HCT116 (cell line): Measurements from ENCODE around the gene CPLX3. TPM values are rescaled to one million over a fixed set of nuclear protein-coding genes. Genes with fewer than 3 reads are reported as not detected.

ENCODE experiments used
- ATAC-seq: fragments of 200-7000 bp; cut with Tn5 transposase; 2 replicates; pipeline ENCODE4 v1.9.1; 2020; ENCODE audit warnings: mild to moderate bottlenecking, moderate library complexity
- BruUV-seq: library from RNA; stranded (reverse); fragments of 400-500 nt; replicated peaks from 2 replicates; lab custom pipeline; 2021; lab: Mats Ljungman, UMichigan
- CTCF ChIA-PET: fragments of 300-600 bp; sonication (Branson Sonifier 250); formaldehyde crosslinking; loops from one replicate; lab custom pipeline; 2021; ENCODE audit warnings: antibody characterized with exemption; lab: Charles Lee
- POLR2A ChIA-PET: fragments of 300-600, 350-600 bp; sonication (Branson Sonifier 250); formaldehyde crosslinking; loops from one replicate; lab custom pipeline; 2021; ENCODE audit warnings: antibody characterized with exemption; lab: Charles Lee
- RAD21 ChIA-PET, 2 experiments: fragments of 300-600 bp; sonication (Branson Sonifier 250); formaldehyde crosslinking; loops; one replicate each; lab custom pipeline; 2023; ENCODE audit warnings: low total read pairs in 2 of 2; ENCODE audit not compliant: uncharacterized antibody in 2 of 2, unreplicated experiment in 2 of 2, low non-redundant PET in 1 of 2; lab: Charles Lee
- DNase-seq: peaks from one replicate; pipeline ENCODE4 v3.0.0-alpha.2; 2010; ENCODE audit warnings: low read depth, low spot score
- H2AFZ ChIP-seq: fragments of 200-600 bp; shearing (Covaris generic), sonication (generic); 2 replicates; pipeline ENCODE4 v1.6.1; 2017; ENCODE audit warnings: low read depth, mixed run types, mixed read lengths, antibody characterized with exemption, low read length; ENCODE audit not compliant: poor library complexity, severe bottlenecking
- H3K27ac ChIP-seq: 2 replicates; pipeline ENCODE4 v1.5.1; 2012; ENCODE audit warnings: low read depth, low read length
- H3K27me3 ChIP-seq: fragments of 200-600 bp; sonication (generic); 2 replicates; pipeline ENCODE4 v1.6.1; 2016; ENCODE audit warnings: mixed run types, low read length, mixed read lengths; ENCODE audit not compliant: insufficient read depth
- H3K36me3 ChIP-seq, 2 experiments: fragments of 200-500 bp in 1 of 2; fragments of 200-600 bp in 1 of 2; sonication (Bioruptor generic) in 1 of 2; sonication (generic) in 1 of 2; 2 replicates each; pipeline versions ENCODE4 v1.5.1 to v1.6.1; 2014 to 2016; ENCODE audit warnings: low read length in 2 of 2, inconsistent platforms in 1 of 2, mixed read lengths in 1 of 2, mixed run types in 1 of 2; ENCODE audit not compliant: insufficient read depth in 2 of 2, control insufficient read depth in 1 of 2
- H3K4me1 ChIP-seq, 2 experiments: fragments of 200-600 bp in 1 of 2; sonication (generic) in 1 of 2; 2 replicates each; pipeline versions ENCODE4 v1.5.1 to v1.6.1; 2012 to 2017; ENCODE audit warnings: low read length in 2 of 2, inconsistent platforms in 1 of 2, mild to moderate bottlenecking in 1 of 2, mixed read lengths in 1 of 2, mixed run types in 1 of 2, moderate library complexity in 1 of 2; ENCODE audit not compliant: insufficient read depth in 2 of 2, control insufficient read depth in 1 of 2
- H3K4me2 ChIP-seq: fragments of 200-600 bp; sonication (generic); 2 replicates; pipeline ENCODE4 v1.6.1; 2017; ENCODE audit warnings: mixed run types, low read length, mixed read lengths
- H3K4me3 ChIP-seq, 2 experiments: fragments of 200-600 bp in 1 of 2; sonication (generic) in 1 of 2; replicated peaks in 1 of 2; 2 replicates each; pipeline ENCODE4 v1.5.1; 2011 to 2016; ENCODE audit warnings: low read length in 2 of 2, control low read depth in 1 of 2, low read depth in 1 of 2, mild to moderate bottlenecking in 1 of 2, mixed read lengths in 1 of 2, mixed run types in 1 of 2
- H3K79me2 ChIP-seq: fragments of 200-600 bp; sonication (generic); 2 replicates; pipeline ENCODE4 v1.6.1; 2017; ENCODE audit warnings: mild to moderate bottlenecking, mixed run types, low read length, moderate library complexity, mixed read lengths; ENCODE audit not compliant: insufficient read depth
- H3K9ac ChIP-seq: fragments of 200-600 bp; sonication (generic); 2 replicates; pipeline ENCODE4 v1.6.1; 2016; ENCODE audit warnings: low read length, mixed read lengths
- H3K9me2 ChIP-seq: fragments of 200-600 bp; sonication (generic), shearing (Covaris generic); 2 replicates; pipeline ENCODE4 v1.6.1; 2017; ENCODE audit warnings: mixed run types, mild to moderate bottlenecking, moderate library complexity; ENCODE audit not compliant: insufficient read depth
- H3K9me3 ChIP-seq, 2 experiments: fragments of 200-500 bp in 1 of 2; fragments of 200-600 bp in 1 of 2; sonication (Bioruptor generic) in 1 of 2; sonication (generic) in 1 of 2; 2 replicates each; pipeline ENCODE4 v1.6.1; 2014 to 2017; ENCODE audit warnings: low read length in 2 of 2, mixed read lengths in 2 of 2, inconsistent platforms in 1 of 2, low read depth in 1 of 2, mild to moderate bottlenecking in 1 of 2, mixed run types in 1 of 2, moderate library complexity in 1 of 2; ENCODE audit not compliant: control insufficient read depth in 1 of 2, insufficient read depth in 1 of 2
- H4K20me1 ChIP-seq: fragments of 200-600 bp; sonication (generic), shearing (Covaris generic); 2 replicates; pipeline ENCODE4 v1.6.1; 2017; ENCODE audit warnings: mixed run types, mild to moderate bottlenecking, moderate library complexity; ENCODE audit not compliant: insufficient read depth
- CEBPB ChIP-seq: IDR thresholded peaks from 2 replicates; pipeline ENCODE4 v1.6.1; 2012; ENCODE audit warnings: low read depth
- EGR1 ChIP-seq: IDR thresholded peaks from 2 replicates; pipeline ENCODE4 v1.6.1; 2012; ENCODE audit warnings: low read depth
- EZH2phosphoT487 ChIP-seq: fragments of 200-600 bp; IDR thresholded peaks from 2 replicates; pipeline ENCODE4 v1.6.1; 2018; ENCODE audit warnings: antibody characterized with exemption, borderline replicate concordance
- POLR2A ChIP-seq: IDR thresholded peaks from 2 replicates; pipeline ENCODE4 v1.7.0; 2011; ENCODE audit warnings: borderline replicate concordance; ENCODE audit not compliant: insufficient read depth, insufficient read length; ENCODE audit errors: extremely low read depth
- RAD21 ChIP-seq: IDR thresholded peaks from 2 replicates; pipeline ENCODE4 v1.6.1; 2012; ENCODE audit warnings: low read depth, mild to moderate bottlenecking
- SIN3A ChIP-seq: IDR thresholded peaks from 2 replicates; pipeline ENCODE4 v1.6.1; 2012; ENCODE audit warnings: low read depth
- SP1 ChIP-seq: IDR thresholded peaks from 2 replicates; pipeline ENCODE4 v1.6.1; 2012; ENCODE audit warnings: low read depth
- TCF7L2 ChIP-seq: IDR thresholded peaks from 2 replicates; pipeline ENCODE4 v1.7.0; 2011; ENCODE audit warnings: borderline replicate concordance, inconsistent platforms; ENCODE audit not compliant: insufficient read depth, insufficient read length; ENCODE audit errors: extremely low read depth
- YY1 ChIP-seq: IDR thresholded peaks from 2 replicates; pipeline ENCODE4 v1.6.1; 2011; ENCODE audit warnings: low read length, low read depth, moderate library complexity, mild to moderate bottlenecking; ENCODE audit not compliant: insufficient replicate concordance; ENCODE audit errors: extremely low read depth
- ZNF274 ChIP-seq: fragments of 200-500 bp; sonication (Bioruptor generic); IDR thresholded peaks from 2 replicates; pipeline ENCODE4 v1.6.1; 2014; ENCODE audit warnings: mild to moderate bottlenecking, low read depth, low read length, inconsistent platforms
- intact Hi-C: fragments of 100-400 bp; cut with micrococcal nuclease; formaldehyde crosslinking; loops from 2 replicates; pipeline ENCODE4 v1.10.0; 2022
- total RNA-seq: library from RNA; stranded (reverse); gene quantifications from one replicate; pipeline ENCODE4 v1.2.1, GENCODE V29; 2021; ENCODE audit not compliant: unreplicated experiment
- TF ChIP-seq, protein P1 (sequence below): IDR thresholded peaks from 2 replicates; pipeline ENCODE4 v1.6.1; 2012
- TF ChIP-seq, protein P2 (sequence below): IDR thresholded peaks from 2 replicates; pipeline ENCODE4 v1.6.1; 2012; ENCODE audit warnings: low read depth
- TF ChIP-seq, protein P3 (sequence below): IDR thresholded peaks from 2 replicates; pipeline ENCODE4 v1.6.1; 2012
- TF ChIP-seq, protein P4 (sequence below): IDR thresholded peaks from 2 replicates; pipeline ENCODE4 v1.6.1; 2011; ENCODE audit warnings: mild to moderate bottlenecking, low read length, moderate library complexity; ENCODE audit not compliant: insufficient replicate concordance; ENCODE audit errors: extremely low read depth
- TF ChIP-seq, protein P5 (sequence below), 3 experiments: fragments of 200-600 bp in 1 of 3; sonication (generic) in 1 of 3; IDR thresholded peaks in 2 of 3; conservative IDR thresholded peaks in 1 of 3; 2 replicates each; pipeline ENCODE4 v1.5.1; 2012 to 2017; ENCODE audit warnings: low read depth in 2 of 3, low read length in 2 of 3, antibody characterized with exemption in 1 of 3, borderline replicate concordance in 1 of 3, control low read depth in 1 of 3, mild to moderate bottlenecking in 1 of 3, mixed read lengths in 1 of 3, mixed run types in 1 of 3, moderate library complexity in 1 of 3; ENCODE audit not compliant: insufficient read depth in 1 of 3

The CPLX3 gene
- total RNA-seq, 1 experiment from 2014 or later = not detected

DNA sequence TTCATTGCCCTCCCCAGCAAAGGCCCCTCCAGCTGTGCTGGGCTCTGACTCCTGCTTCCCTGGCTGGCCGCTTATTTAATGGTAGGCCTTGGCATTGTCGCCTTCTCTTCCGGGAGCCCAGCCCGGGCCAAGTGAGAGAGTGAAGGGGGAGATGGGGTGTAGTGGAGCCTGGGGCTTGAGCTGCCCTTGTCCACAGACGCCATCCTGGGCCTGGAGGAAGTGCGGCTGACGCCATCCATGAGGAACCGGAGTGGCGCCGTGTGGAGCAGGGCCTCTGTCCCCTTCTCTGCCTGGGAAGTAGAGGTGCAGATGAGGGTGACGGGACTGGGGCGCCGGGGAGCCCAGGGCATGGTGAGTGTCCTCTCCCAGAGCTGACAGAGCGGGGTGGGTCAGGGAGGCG is 10.5 kb upstream of the CPLX3 start:
- no peaks in the 10 kb centered on the region for H3K9me2 ChIP-seq
- peaks cover 20 to 43% of the 10 kb centered on the region in 2 experiments for H3K4me1 ChIP-seq
- no peak overlapping the region for H3K4me2 ChIP-seq
- no peak for ATAC-seq
- no peaks in the 10 kb centered on the region for H3K9me3 ChIP-seq
- no peak overlapping the region for H3K9ac ChIP-seq
- no peaks in the 10 kb centered on the region for H3K79me2 ChIP-seq
- H3K4me3 ChIP-seq = no peak overlapping the region
- no peaks in the 10 kb centered on the region for H3K27me3 ChIP-seq
- TF ChIP-seq, protein P1, sequence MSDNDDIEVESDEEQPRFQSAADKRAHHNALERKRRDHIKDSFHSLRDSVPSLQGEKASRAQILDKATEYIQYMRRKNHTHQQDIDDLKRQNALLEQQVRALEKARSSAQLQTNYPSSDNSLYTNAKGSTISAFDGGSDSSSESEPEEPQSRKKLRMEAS = no peak
- TF ChIP-seq POLR2A = no peak
- TF ChIP-seq EZH2phosphoT487 = no peak
- TF ChIP-seq, protein P2, sequence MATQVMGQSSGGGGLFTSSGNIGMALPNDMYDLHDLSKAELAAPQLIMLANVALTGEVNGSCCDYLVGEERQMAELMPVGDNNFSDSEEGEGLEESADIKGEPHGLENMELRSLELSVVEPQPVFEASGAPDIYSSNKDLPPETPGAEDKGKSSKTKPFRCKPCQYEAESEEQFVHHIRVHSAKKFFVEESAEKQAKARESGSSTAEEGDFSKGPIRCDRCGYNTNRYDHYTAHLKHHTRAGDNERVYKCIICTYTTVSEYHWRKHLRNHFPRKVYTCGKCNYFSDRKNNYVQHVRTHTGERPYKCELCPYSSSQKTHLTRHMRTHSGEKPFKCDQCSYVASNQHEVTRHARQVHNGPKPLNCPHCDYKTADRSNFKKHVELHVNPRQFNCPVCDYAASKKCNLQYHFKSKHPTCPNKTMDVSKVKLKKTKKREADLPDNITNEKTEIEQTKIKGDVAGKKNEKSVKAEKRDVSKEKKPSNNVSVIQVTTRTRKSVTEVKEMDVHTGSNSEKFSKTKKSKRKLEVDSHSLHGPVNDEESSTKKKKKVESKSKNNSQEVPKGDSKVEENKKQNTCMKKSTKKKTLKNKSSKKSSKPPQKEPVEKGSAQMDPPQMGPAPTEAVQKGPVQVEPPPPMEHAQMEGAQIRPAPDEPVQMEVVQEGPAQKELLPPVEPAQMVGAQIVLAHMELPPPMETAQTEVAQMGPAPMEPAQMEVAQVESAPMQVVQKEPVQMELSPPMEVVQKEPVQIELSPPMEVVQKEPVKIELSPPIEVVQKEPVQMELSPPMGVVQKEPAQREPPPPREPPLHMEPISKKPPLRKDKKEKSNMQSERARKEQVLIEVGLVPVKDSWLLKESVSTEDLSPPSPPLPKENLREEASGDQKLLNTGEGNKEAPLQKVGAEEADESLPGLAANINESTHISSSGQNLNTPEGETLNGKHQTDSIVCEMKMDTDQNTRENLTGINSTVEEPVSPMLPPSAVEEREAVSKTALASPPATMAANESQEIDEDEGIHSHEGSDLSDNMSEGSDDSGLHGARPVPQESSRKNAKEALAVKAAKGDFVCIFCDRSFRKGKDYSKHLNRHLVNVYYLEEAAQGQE = no peak
- no peak for TF ChIP-seq CEBPB
- TF ChIP-seq ZNF274 = no peak
- TF ChIP-seq SP1 = no peak
- TF ChIP-seq EGR1 = no peak
- TF ChIP-seq SIN3A = no peak
- TF ChIP-seq, protein P3, sequence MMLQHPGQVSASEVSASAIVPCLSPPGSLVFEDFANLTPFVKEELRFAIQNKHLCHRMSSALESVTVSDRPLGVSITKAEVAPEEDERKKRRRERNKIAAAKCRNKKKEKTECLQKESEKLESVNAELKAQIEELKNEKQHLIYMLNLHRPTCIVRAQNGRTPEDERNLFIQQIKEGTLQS = no peak
- TF ChIP-seq, protein P4, sequence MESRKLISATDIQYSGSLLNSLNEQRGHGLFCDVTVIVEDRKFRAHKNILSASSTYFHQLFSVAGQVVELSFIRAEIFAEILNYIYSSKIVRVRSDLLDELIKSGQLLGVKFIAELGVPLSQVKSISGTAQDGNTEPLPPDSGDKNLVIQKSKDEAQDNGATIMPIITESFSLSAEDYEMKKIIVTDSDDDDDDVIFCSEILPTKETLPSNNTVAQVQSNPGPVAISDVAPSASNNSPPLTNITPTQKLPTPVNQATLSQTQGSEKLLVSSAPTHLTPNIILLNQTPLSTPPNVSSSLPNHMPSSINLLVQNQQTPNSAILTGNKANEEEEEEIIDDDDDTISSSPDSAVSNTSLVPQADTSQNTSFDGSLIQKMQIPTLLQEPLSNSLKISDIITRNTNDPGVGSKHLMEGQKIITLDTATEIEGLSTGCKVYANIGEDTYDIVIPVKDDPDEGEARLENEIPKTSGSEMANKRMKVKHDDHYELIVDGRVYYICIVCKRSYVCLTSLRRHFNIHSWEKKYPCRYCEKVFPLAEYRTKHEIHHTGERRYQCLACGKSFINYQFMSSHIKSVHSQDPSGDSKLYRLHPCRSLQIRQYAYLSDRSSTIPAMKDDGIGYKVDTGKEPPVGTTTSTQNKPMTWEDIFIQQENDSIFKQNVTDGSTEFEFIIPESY = no peak
- no peak for TF ChIP-seq RAD21
- TF ChIP-seq, protein P5, sequence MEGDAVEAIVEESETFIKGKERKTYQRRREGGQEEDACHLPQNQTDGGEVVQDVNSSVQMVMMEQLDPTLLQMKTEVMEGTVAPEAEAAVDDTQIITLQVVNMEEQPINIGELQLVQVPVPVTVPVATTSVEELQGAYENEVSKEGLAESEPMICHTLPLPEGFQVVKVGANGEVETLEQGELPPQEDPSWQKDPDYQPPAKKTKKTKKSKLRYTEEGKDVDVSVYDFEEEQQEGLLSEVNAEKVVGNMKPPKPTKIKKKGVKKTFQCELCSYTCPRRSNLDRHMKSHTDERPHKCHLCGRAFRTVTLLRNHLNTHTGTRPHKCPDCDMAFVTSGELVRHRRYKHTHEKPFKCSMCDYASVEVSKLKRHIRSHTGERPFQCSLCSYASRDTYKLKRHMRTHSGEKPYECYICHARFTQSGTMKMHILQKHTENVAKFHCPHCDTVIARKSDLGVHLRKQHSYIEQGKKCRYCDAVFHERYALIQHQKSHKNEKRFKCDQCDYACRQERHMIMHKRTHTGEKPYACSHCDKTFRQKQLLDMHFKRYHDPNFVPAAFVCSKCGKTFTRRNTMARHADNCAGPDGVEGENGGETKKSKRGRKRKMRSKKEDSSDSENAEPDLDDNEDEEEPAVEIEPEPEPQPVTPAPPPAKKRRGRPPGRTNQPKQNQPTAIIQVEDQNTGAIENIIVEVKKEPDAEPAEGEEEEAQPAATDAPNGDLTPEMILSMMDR (IDR thresholded peaks at IDR 0.05 in 2 of 3, conservative IDR thresholded peaks at IDR 0.05 in 1 of 3; ENCODE audit: borderline replicate concordance in 1 of 3, insufficient read depth in 1 of 3, low read depth in 2 of 3, low read length in 2 of 3) = no peak
- no peak for TF ChIP-seq TCF7L2
- TF ChIP-seq YY1 = no peak
- TF ChIP-seq, all 23 proteins: peak for 0
- ChIA-PET RAD21 (no interaction called here), CTCF (no interaction called here), POLR2A (no interaction called here)
- Histone ChIP-seq H3K36me3 (no peaks in the 10 kb centered on the region), H4K20me1 (no peaks in the 10 kb centered on the region), H2AFZ (no peak overlapping the region), H3K27ac (no peak overlapping the region)
- intact Hi-C loops = no loop called here
- no peak for DNase-seq
- no TSS peak for BruUV-seq
